Fibroblast of villous mesenchyme (primary cell): ENCODE data around the gene F10. TPM values are rescaled to one million over a fixed set of nuclear protein-coding genes. Genes with fewer than 3 reads are reported as not detected.

Experiments used
- DNase-seq: peaks from one replicate; pipeline ENCODE4 v3.0.0-alpha.2; 2010; ENCODE audit warnings: low read depth
- H3K4me3 ChIP-seq: 2 replicates; pipeline ENCODE4 v1.5.1; 2011; ENCODE audit warnings: low read depth, mild to moderate bottlenecking, low read length
- total RNA-seq: library from RNA; depleted of rRNA; stranded (reverse); fragments of >200 nt; gene quantifications from 2 replicates; pipeline ENCODE4 v1.2.3, GENCODE V29; 2012
- TF ChIP-seq, protein P1 (sequence below): IDR thresholded peaks from 2 replicates; pipeline ENCODE4 v1.5.1; 2012; ENCODE audit warnings: low read depth, mild to moderate bottlenecking, low read length; ENCODE audit not compliant: insufficient read depth

Gene F10
- total RNA-seq, 1 donor: 12.5 TPM

DNA sequence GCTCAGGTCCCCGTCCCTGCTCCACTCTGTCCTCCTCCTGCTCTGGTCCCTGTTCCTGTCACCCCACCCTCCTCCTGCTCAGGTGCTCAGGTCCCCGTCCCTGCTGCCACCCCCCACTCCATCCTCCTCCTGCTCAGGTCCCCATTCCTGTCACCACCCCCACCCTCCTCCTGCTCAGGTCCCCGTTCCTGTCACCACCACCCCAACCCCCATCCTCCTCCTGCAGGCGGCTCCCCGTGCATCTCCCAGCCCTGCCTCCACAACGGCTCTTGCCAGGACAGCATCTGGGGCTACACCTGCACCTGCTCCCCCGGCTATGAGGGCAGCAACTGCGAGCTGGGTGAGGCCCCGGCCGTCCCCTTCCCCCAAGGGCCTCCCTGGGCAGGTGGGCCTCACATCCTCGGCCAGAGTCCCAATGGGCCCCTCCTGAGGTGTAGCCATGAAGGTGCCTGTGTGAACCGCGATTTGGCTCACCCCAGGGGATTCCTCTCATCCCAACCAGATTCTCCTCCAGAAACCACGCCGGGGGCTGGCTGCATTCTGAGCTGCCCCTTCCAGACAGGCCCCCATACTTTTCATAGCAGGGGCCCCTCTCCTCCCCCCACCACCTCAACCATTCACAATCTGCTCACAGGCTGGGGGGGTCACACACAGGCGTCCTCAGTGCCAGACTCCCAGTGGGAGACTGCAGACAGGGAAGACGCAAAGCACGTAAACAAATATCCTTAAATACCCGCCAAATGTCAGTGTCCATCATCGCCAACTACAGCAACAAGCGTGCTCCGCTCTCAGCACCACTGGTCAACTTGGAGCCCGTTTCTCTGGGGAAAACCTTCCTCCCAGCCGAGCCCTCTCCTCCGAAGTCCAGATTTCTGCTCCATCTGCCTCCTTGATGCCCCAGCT is 40.4 kb downstream of the F10 start:
- H3K4me3 ChIP-seq: no peak overlapping the region
- DNase-seq: no peak
- TF ChIP-seq, protein P1, sequence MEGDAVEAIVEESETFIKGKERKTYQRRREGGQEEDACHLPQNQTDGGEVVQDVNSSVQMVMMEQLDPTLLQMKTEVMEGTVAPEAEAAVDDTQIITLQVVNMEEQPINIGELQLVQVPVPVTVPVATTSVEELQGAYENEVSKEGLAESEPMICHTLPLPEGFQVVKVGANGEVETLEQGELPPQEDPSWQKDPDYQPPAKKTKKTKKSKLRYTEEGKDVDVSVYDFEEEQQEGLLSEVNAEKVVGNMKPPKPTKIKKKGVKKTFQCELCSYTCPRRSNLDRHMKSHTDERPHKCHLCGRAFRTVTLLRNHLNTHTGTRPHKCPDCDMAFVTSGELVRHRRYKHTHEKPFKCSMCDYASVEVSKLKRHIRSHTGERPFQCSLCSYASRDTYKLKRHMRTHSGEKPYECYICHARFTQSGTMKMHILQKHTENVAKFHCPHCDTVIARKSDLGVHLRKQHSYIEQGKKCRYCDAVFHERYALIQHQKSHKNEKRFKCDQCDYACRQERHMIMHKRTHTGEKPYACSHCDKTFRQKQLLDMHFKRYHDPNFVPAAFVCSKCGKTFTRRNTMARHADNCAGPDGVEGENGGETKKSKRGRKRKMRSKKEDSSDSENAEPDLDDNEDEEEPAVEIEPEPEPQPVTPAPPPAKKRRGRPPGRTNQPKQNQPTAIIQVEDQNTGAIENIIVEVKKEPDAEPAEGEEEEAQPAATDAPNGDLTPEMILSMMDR: no peak

DNA sequence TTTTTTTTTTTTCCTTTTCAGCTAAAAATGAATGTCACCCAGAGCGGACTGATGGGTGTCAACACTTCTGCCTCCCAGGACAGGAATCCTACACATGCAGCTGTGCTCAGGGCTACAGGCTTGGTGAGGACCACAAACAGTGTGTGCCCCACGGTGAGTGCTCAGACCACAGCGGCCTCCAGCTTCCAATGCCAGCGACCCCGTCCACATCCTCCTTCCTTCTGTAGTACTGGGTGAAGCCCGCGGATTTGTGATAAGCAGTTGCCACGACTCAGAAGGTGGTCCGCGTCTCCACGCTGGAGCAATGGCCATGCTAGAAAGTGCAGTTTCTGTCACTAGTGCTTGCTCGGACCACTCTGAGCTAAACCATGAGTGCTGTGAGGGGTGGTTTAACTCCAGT is 41.9 kb downstream of the F10 start:
- DNase-seq: no peak
- TF ChIP-seq, protein P1: no peak
- no peak overlapping the region for H3K4me3 ChIP-seq

DNA sequence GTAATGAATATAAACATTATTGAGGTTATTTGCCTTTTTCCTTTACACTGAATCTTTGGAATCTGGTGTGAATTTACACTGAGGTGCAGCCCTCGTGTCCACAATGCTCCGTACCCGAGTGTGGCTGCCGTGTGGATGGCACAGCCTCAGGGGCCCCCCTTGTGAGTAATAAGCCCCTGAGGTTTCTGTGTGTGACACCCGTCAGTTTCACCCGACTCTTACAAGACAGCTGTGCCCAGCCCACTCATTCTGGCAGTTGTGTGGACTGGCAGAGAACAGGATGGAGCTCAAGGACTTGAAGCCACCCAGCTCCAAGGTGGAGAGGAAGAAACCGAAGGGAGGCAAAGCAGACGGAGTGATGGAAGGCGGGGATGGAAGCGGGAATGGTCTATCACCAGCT is 43.7 kb downstream of the F10 start:
- no peak overlapping the region for H3K4me3 ChIP-seq
- no peak for DNase-seq
- TF ChIP-seq, protein P1: no peak

DNA sequence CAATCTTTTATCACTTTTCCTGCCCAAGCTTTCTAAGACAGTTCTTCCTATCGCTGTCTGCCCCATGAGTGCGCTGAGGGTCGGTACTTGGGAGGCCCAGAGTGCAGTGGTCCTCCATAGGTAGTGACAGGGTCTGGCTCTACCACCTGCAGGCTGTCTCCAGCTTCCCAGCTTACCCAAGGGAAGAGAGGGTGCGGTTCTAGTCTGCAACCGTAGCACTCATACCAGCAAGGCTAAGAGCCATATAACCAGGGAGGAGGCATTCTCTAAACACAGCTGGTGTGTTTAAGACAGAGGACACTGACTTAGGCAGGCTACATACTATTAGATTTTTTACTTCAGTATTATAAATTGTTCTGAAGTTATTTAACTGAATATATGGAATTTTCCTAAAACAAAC is 44.1 kb downstream of the F10 start:
- TF ChIP-seq, protein P1: no peak
- DNase-seq: no peak
- no peak overlapping the region for H3K4me3 ChIP-seq

DNA sequence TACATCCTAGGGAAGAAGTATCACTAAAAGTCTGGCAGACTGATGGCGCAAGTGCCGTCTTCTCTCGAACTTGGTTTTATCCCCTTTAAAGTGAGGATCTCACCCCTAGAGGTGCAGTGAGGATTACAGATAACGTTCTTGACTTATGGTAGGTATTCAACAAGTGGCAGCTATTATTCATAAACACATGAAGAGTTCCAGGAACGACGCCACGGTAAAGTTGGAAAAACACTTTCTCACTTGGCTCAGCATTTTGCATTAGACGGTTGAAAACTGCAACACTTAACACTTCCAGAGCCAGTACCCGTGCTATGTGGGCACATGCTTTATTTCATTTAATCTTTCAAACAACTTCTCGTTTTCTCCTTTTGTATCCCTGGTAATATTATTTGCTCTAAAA is 44.6 kb downstream of the F10 start:
- no peak for DNase-seq
- no peak overlapping the region for H3K4me3 ChIP-seq
- TF ChIP-seq, protein P1: no peak

DNA sequence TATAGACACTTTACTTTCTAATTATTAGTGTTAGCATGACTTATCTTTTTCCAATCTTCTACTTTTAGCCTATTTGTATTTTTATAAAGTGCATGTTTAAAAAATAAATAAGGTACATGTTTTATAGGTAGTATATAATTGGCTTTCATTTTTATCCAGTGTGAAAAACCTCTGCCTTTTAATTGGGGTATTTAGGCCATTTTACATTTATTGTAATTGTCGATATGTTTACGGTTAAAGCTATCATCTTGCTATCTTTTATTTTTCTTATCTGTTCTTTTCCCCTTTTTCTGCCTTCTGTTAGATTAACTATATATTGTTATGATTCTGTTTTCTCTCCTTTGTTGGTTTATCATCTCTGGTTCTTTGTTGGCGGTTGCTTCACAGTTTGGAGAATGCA is 45.0 kb downstream of the F10 start:
- no peak overlapping the region for H3K4me3 ChIP-seq
- DNase-seq: no peak
- TF ChIP-seq, protein P1: no peak
